Hematopoietic multipotent progenitor cell (in vitro differentiated cells): ENCODE results near the gene NUP133. TPM values are rescaled to one million over a fixed set of nuclear protein-coding genes. Genes with fewer than 3 reads are reported as not detected.

Experiments
- DNase-seq, 3 donors: peaks; one replicate each; pipeline ENCODE4 v3.0.0-alpha.2; 2011 to 2015; ENCODE audit warnings: low read depth in 2 of 3, low spot score in 2 of 3
- small RNA-seq: library from RNA; depleted of rRNA; stranded (forward); fragments of <200 nt; gene quantifications from one replicate; pipeline ENCODE3, GENCODE V24; 2012
- total RNA-seq: library from RNA; depleted of rRNA; stranded (reverse); fragments of >200 nt; gene quantifications from one replicate; pipeline ENCODE4 v1.2.3, GENCODE V29; 2012

NUP133 gene
- total RNA-seq, 1 donor = 37.2 TPM

GRCh38 chr1:229392936-229393335 is 115.2 kb downstream of the NUP133 start:
- no peak for DNase-seq

Small RNA genes within 50 kb of the gene (small RNA-seq; reads per million reads assigned to genes)
- not detected for gene RN7SKP276
- not detected for gene RNA5SP78
- gene RNU4-21P = not detected

Other genes with a start within 250 kb of the NUP133 start
- 20.7 TPM for gene RAB4A, start 237.2 kb downstream of the NUP133 start, total RNA-seq
- 3.0 TPM for gene CCSAP, start 165.3 kb downstream of the NUP133 start, total RNA-seq
- gene ACTA1, start 74.2 kb downstream of the NUP133 start, total RNA-seq = not detected
- 18.6 TPM for gene ABCB10, start 50.4 kb upstream of the NUP133 start, total RNA-seq
- gene TAF5L, start 117.8 kb upstream of the NUP133 start, total RNA-seq = 21.3 TPM
- gene URB2, start 117.9 kb upstream of the NUP133 start, total RNA-seq = 10.2 TPM